Measurements from ENCODE around the gene RBMS3. TPM values are rescaled to one million over a fixed set of nuclear protein-coding genes. Genes with fewer than 3 reads are reported as not detected.

Gene RBMS3
- total and polyA plus RNA-seq, 2 experiments from 2014 or later = 3.2 to 7.4 TPM

- Histone ChIP-seq H3K9me2 (ENCODE audit: insufficient read depth) (no peaks in the 10 kb centered on the region), H3K4me3 (no peak overlapping the region), H2AFZ (no peak overlapping the region), H3K27me3 (ENCODE audit: insufficient read depth) (no peaks in the 10 kb centered on the region), H3F3A (replicated peaks; ENCODE audit: low read depth) (no peaks in the 10 kb centered on the region), H4K20me1 (replicated peaks; ENCODE audit: insufficient read depth) (no peaks in the 10 kb centered on the region), H3K27ac (ENCODE audit: low read depth) (no peak overlapping the region), H3K36me3 (ENCODE audit: insufficient read depth) (no peaks in the 10 kb centered on the region), H3K4me1 (ENCODE audit: insufficient read depth) (peaks cover 27% of the 10 kb centered on the region), H3K79me2 (replicated peaks; ENCODE audit: insufficient read depth) (no peaks in the 10 kb centered on the region), H3K4me2 (no peak overlapping the region)
- peaks cover 24% of the 10 kb centered on the region for H3K4me1 Mint-ChIP-seq
- TF ChIP-seq ZNF114 (CRISPR knock-in tag; IDR thresholded peaks at IDR 0.05) = no peak
- TF ChIP-seq STAT1 (IDR thresholded peaks at IDR 0.05; ENCODE audit: unreplicated experiment) = no peak
- no peak for TF ChIP-seq ETS1 (IDR thresholded peaks at IDR 0.05)
- no peak for TF ChIP-seq CREB1 (CRISPR knock-in tag; IDR thresholded peaks at IDR 0.05; ENCODE audit: low read depth)
- no peak for TF ChIP-seq ZNF331 (CRISPR knock-in tag; IDR thresholded peaks at IDR 0.05; ENCODE audit: low read depth)
- no peak for TF ChIP-seq ZNF462 (CRISPR knock-in tag; IDR thresholded peaks at IDR 0.05)
- no peak for TF ChIP-seq NANOG (IDR thresholded peaks at IDR 0.05; ENCODE audit: borderline replicate concordance)
- no peak for TF ChIP-seq CTCF (conservative IDR thresholded peaks at IDR 0.05; ENCODE audit: low read depth in 2 of 2)
- TF ChIP-seq POLR2AphosphoS5 (IDR thresholded peaks at IDR 0.05; ENCODE audit: low read depth) = no peak
- TF ChIP-seq EZH2 (IDR thresholded peaks at IDR 0.05; ENCODE audit: low read depth, unreplicated experiment) = no peak
- no peak for TF ChIP-seq REST (IDR thresholded peaks at IDR 0.05; ENCODE audit: unreplicated experiment)
- TF ChIP-seq EZH2phosphoT487 (IDR thresholded peaks at IDR 0.05; ENCODE audit: unreplicated experiment) = no peak
- TF ChIP-seq JUNB (IDR thresholded peaks at IDR 0.05; ENCODE audit: unreplicated experiment) = no peak
- H3K36me3 Mint-ChIP-seq (ENCODE audit: low read depth) = no peaks in the 10 kb centered on the region
- H3K9me3 Mint-ChIP-seq = no peaks in the 10 kb centered on the region
- H3K27me3 Mint-ChIP-seq (ENCODE audit: insufficient read depth, low read depth, poor library complexity) = no peaks in the 10 kb centered on the region
- no peak overlapping the region for H3K4me3 Mint-ChIP-seq
- H3K27ac Mint-ChIP-seq = no peak overlapping the region
- ATAC-seq (no peak), DNase-seq (ENCODE audit: low spot score) (no peak)
Measured at GRCh38 chr3:29936766-29937165, 655.9 kb downstream of the RBMS3 start.
